ENCODE results near the gene DGKD.

Gene DGKD

GRCh38 chr2:233325814-233326213 is 28.5 kb upstream of the DGKD start:
- no peak overlapping the region for H3K9ac ChIP-seq (ENCODE audit: low read length)
- no peaks in the 10 kb centered on the region for H3K9me3 ChIP-seq (ENCODE audit: insufficient read depth, low read length)
- no peak overlapping the region for H3K4me3 ChIP-seq (ENCODE audit: low read length)
- TF ChIP-seq EZH2phosphoT487 (IDR thresholded peaks at IDR 0.05; ENCODE audit: low read depth): no peak
- TF ChIP-seq CTCF (IDR thresholded peaks at IDR 0.05; ENCODE audit: low read depth, low read length): no peak
- H3K79me2 ChIP-seq (ENCODE audit: low read length): no peaks in the 10 kb centered on the region
- H4K20me1 ChIP-seq (ENCODE audit: insufficient read depth, low read length): no peaks in the 10 kb centered on the region
- no peaks in the 10 kb centered on the region; the same call in 1 of the 2 replicates for H3K4me1 ChIP-seq (ENCODE audit: low read length)
- no peak overlapping the region for H2AFZ ChIP-seq (ENCODE audit: low read depth, low read length)
- no peaks in the 10 kb centered on the region for H3K27me3 ChIP-seq (ENCODE audit: low read depth, low read length)
- H3K36me3 ChIP-seq (replicated peaks; ENCODE audit: low read depth, low read length): no peaks in the 10 kb centered on the region
- H3K4me2 ChIP-seq (ENCODE audit: low read length): no peak overlapping the region
- no peak overlapping the region for H3K27ac ChIP-seq (ENCODE audit: low read length)

- TF ChIP-seq CTCF (IDR thresholded peaks at IDR 0.05; ENCODE audit: low read depth, low read length) (no peak), EZH2phosphoT487 (IDR thresholded peaks at IDR 0.05; ENCODE audit: low read depth) (no peak)
- Histone ChIP-seq H3K27ac (ENCODE audit: low read length) (no peak overlapping the region), H3K4me2 (ENCODE audit: low read length) (no peak overlapping the region), H3K79me2 (ENCODE audit: low read length) (no peaks in the 10 kb centered on the region), H2AFZ (ENCODE audit: low read depth, low read length) (no peak overlapping the region), H3K9me3 (ENCODE audit: insufficient read depth, low read length) (no peaks in the 10 kb centered on the region), H4K20me1 (ENCODE audit: insufficient read depth, low read length) (no peaks in the 10 kb centered on the region), H3K9ac (ENCODE audit: low read length) (no peak overlapping the region), H3K27me3 (ENCODE audit: low read depth, low read length) (no peaks in the 10 kb centered on the region), H3K36me3 (replicated peaks; ENCODE audit: low read depth, low read length) (no peaks in the 10 kb centered on the region), H3K4me3 (ENCODE audit: low read length) (no peak overlapping the region), H3K4me1 (ENCODE audit: low read length) (peaks cover 7% of the 10 kb centered on the region)
Observed at GRCh38 chr2:233326500-233326899, 27.8 kb upstream of the DGKD start.

- no peak overlapping the region for H3K4me3 ChIP-seq (ENCODE audit: low read length)
- peaks cover 13% of the 10 kb centered on the region for H3K4me1 ChIP-seq (ENCODE audit: low read length)
- no peaks in the 10 kb centered on the region for H3K27me3 ChIP-seq (ENCODE audit: low read depth, low read length)
- H4K20me1 ChIP-seq (ENCODE audit: insufficient read depth, low read length): no peaks in the 10 kb centered on the region
- no peaks in the 10 kb centered on the region for H3K9me3 ChIP-seq (ENCODE audit: insufficient read depth, low read length)
- no peaks in the 10 kb centered on the region for H3K79me2 ChIP-seq (ENCODE audit: low read length)
- H3K4me2 ChIP-seq (ENCODE audit: low read length): no peak overlapping the region
- no peak overlapping the region for H2AFZ ChIP-seq (ENCODE audit: low read depth, low read length)
- H3K27ac ChIP-seq (ENCODE audit: low read length): no peak overlapping the region
- TF ChIP-seq CTCF (IDR thresholded peaks at IDR 0.05; ENCODE audit: low read depth, low read length) (no peak), EZH2phosphoT487 (IDR thresholded peaks at IDR 0.05; ENCODE audit: low read depth) (no peak)
- H3K9ac ChIP-seq (ENCODE audit: low read length): no peak overlapping the region
- no peaks in the 10 kb centered on the region for H3K36me3 ChIP-seq (replicated peaks; ENCODE audit: low read depth, low read length)
Observed at GRCh38 chr2:233328922-233329321, 25.4 kb upstream of the DGKD start.

GRCh38 chr2:233329489-233330135 is 24.7 kb upstream of the DGKD start:
- no peaks in the 10 kb centered on the region for H3K27me3 ChIP-seq (ENCODE audit: low read depth, low read length)

More at GRCh38 chr2:233329489-233330135, 24.7 kb upstream of the DGKD start:
- H4K20me1 ChIP-seq (ENCODE audit: insufficient read depth, low read length): no peaks in the 10 kb centered on the region
- TF ChIP-seq CTCF (IDR thresholded peaks at IDR 0.05; ENCODE audit: low read depth, low read length) (no peak), EZH2phosphoT487 (IDR thresholded peaks at IDR 0.05; ENCODE audit: low read depth) (no peak)
- no peak overlapping the region for H3K9ac ChIP-seq (ENCODE audit: low read length)
- no peak overlapping the region for H3K27ac ChIP-seq (ENCODE audit: low read length)
- H3K36me3 ChIP-seq (replicated peaks; ENCODE audit: low read depth, low read length): no peaks in the 10 kb centered on the region
- H3K4me3 ChIP-seq (ENCODE audit: low read length): no peak overlapping the region
- peaks cover 13% of the 10 kb centered on the region for H3K4me1 ChIP-seq (ENCODE audit: low read length)
- no peaks in the 10 kb centered on the region for H3K9me3 ChIP-seq (ENCODE audit: insufficient read depth, low read length)
- H3K4me2 ChIP-seq (ENCODE audit: low read length): no peak overlapping the region
- no peak overlapping the region for H2AFZ ChIP-seq (ENCODE audit: low read depth, low read length)
- H3K79me2 ChIP-seq (ENCODE audit: low read length): no peaks in the 10 kb centered on the region

Measured in OCI-LY3 (cell line).